GM12878 (cell line): ENCODE measurements around the gene RIT2. TPM values are rescaled to one million over a fixed set of nuclear protein-coding genes. Genes with fewer than 3 reads are reported as not detected.

Experiments
- ATAC-seq: fragments of 200-7000 bp; cut with Tn5 transposase; 3 replicates; pipeline ENCODE4 v1.9.1; 2020; ENCODE audit warnings: mild to moderate bottlenecking, moderate library complexity
- BruUV-seq: library from RNA; stranded (reverse); fragments of 400-500 nt; replicated peaks from 2 replicates; lab custom pipeline; 2021; lab: Mats Ljungman, UMichigan
- CTCF ChIA-PET: fragments of 300-600 bp; sonication (Branson Sonifier 250); formaldehyde crosslinking; extraction: SDS; loops from one replicate; lab custom pipeline; 2021; ENCODE audit warnings: inconsistent platforms; lab: Yijun Ruan, JAX
- POLR2A ChIA-PET: fragments of 350-600 bp; formaldehyde crosslinking; extraction: SDS; loops from one replicate; lab custom pipeline; 2021; ENCODE audit warnings: inconsistent platforms; lab: Charles Lee
- RAD21 ChIA-PET: fragments of 300-600 bp; sonication (Branson Sonifier 250); formaldehyde crosslinking; loops from one replicate; lab custom pipeline; 2023; ENCODE audit warnings: antibody characterized with exemption; ENCODE audit not compliant: unreplicated experiment; lab: Charles Lee
- SMC1A ChIA-PET: fragments of 300-600 bp; sonication (Branson Sonifier 250); formaldehyde crosslinking; loops from one replicate; lab custom pipeline; 2023; ENCODE audit not compliant: unreplicated experiment, uncharacterized antibody; lab: Charles Lee
- DNase-seq: peaks from one replicate; pipeline ENCODE4 v3.0.0-alpha.2; 2011; ENCODE audit warnings: low read depth, low spot score
- FAIRE-seq: peaks from 3 replicates; lab custom pipeline; 2011; peaks lifted over from hg19 to GRCh38; lab: Jason Lieb, UNC
- H2AFZ ChIP-seq: 2 replicates; pipeline ENCODE4 v1.6.0; 2011; ENCODE audit warnings: low read depth, low read length, control low read depth; ENCODE audit not compliant: control insufficient read depth
- H3K27ac ChIP-seq: 2 replicates; pipeline ENCODE4 v1.5.1; 2011; ENCODE audit warnings: control low read depth; ENCODE audit not compliant: control insufficient read depth, insufficient read depth
- H3K27me3 ChIP-seq, 2 experiments: replicated peaks in 1 of 2; 2 replicates each; pipeline versions ENCODE4 v1.6.0 to v1.6.1; 2011; ENCODE audit warnings: low read length in 1 of 2; ENCODE audit not compliant: control insufficient read depth in 2 of 2, insufficient read depth in 2 of 2
- H3K36me3 ChIP-seq, 2 experiments: 2 replicates each; pipeline ENCODE4 v1.5.1; 2011; ENCODE audit warnings: low read length in 1 of 2; ENCODE audit not compliant: control insufficient read depth in 2 of 2, insufficient read depth in 2 of 2
- H3K4me1 ChIP-seq: 2 replicates; pipeline ENCODE4 v1.6.1; 2011; ENCODE audit warnings: mild to moderate bottlenecking, low read length, moderate library complexity, mixed read lengths; ENCODE audit not compliant: control insufficient read depth, insufficient read depth
- H3K4me2 ChIP-seq: 2 replicates; pipeline ENCODE4 v1.6.0; 2011; ENCODE audit warnings: control low read depth; ENCODE audit not compliant: control insufficient read depth, insufficient read depth
- H3K4me3 ChIP-seq: fragments of 200-600 bp; sonication (generic); 2 replicates; pipeline ENCODE4 v1.5.1; 2016
- H3K79me2 ChIP-seq: 2 replicates; pipeline ENCODE4 v1.6.0; 2011; ENCODE audit warnings: low read length; ENCODE audit not compliant: control insufficient read depth, insufficient read depth
- H3K9ac ChIP-seq: 2 replicates; pipeline ENCODE4 v1.8.0; 2011; ENCODE audit warnings: low read length, control low read depth, mixed read lengths; ENCODE audit not compliant: control insufficient read depth, insufficient read depth
- H3K9me3 ChIP-seq: replicated peaks from 3 replicates; pipeline ENCODE4 v1.5.1; 2011; ENCODE audit warnings: mild to moderate bottlenecking, low read length; ENCODE audit not compliant: control insufficient read depth, insufficient read depth
- H4K20me1 ChIP-seq: 2 replicates; pipeline ENCODE4 v1.6.0; 2011; ENCODE audit not compliant: control insufficient read depth, insufficient read depth
- ATF7 ChIP-seq: fragments of 450-650 bp; IDR thresholded peaks from 2 replicates; pipeline ENCODE4 v1.6.1; 2016; ENCODE audit warnings: low read depth, mild to moderate bottlenecking
- CBFB ChIP-seq: IDR thresholded peaks from 2 replicates; pipeline ENCODE4 v1.6.1; 2016; ENCODE audit warnings: antibody characterized with exemption, low read depth
- CHD2 ChIP-seq: IDR thresholded peaks from 2 replicates; pipeline ENCODE4 v1.6.1; 2011; ENCODE audit warnings: low read depth, low read length, improper control_type of control experiment, borderline replicate concordance
- EED ChIP-seq: sonication (generic); IDR thresholded peaks from 2 replicates; pipeline ENCODE4 v1.6.1; 2016; ENCODE audit warnings: antibody characterized with exemption, low read depth
- FOXM1 ChIP-seq: IDR thresholded peaks from 2 replicates; pipeline ENCODE4 v1.6.1; 2012; ENCODE audit warnings: low read depth, mild to moderate bottlenecking, inconsistent platforms, low read length, moderate library complexity
- IKZF1 ChIP-seq: fragments of 450-650 bp; conservative IDR thresholded peaks from 2 replicates; pipeline ENCODE4 v1.6.1; 2017; ENCODE audit warnings: antibody characterized with exemption, mild to moderate bottlenecking
- LARP7 ChIP-seq: fragments of 450-650 bp; IDR thresholded peaks from 2 replicates; pipeline ENCODE4 v1.6.1; 2017; ENCODE audit warnings: mild to moderate bottlenecking
- MTA3 ChIP-seq: IDR thresholded peaks from 2 replicates; pipeline ENCODE4 v1.6.1; 2012; ENCODE audit warnings: low read length, inconsistent platforms, borderline replicate concordance
- POU2F2 ChIP-seq: IDR thresholded peaks from 3 replicates; pipeline ENCODE4 v1.6.1; 2011; ENCODE audit warnings: low read depth, mild to moderate bottlenecking, low read length, borderline replicate concordance
- RBBP5 ChIP-seq: fragments of 200-600 bp; sonication (generic); conservative IDR thresholded peaks from 2 replicates; pipeline ENCODE4 v1.6.1; 2016
- SMARCA5 ChIP-seq: fragments of 450-650 bp; IDR thresholded peaks from 2 replicates; pipeline ENCODE4 v1.6.1; 2017; ENCODE audit warnings: mild to moderate bottlenecking
- SREBF2 ChIP-seq: IDR thresholded peaks from 2 replicates; pipeline ENCODE4 v1.6.1; 2012; ENCODE audit warnings: mild to moderate bottlenecking, low read length
- ZNF207 ChIP-seq: fragments of 450-650 bp; IDR thresholded peaks from 2 replicates; pipeline ENCODE4 v1.6.1; 2014; ENCODE audit warnings: antibody characterized with exemption, mild to moderate bottlenecking, borderline replicate concordance
- WGBS: methylation state at CpG from one replicate; pipeline ENCODE4 v1.1.6; 2016; ENCODE audit warnings: low lambda C conversion rate; ENCODE audit not compliant: insufficient replicate concordance, insufficient coverage; ENCODE audit errors: missing lambda C conversion rate; 5-methylcytosine and 5-hydroxymethylcytosine counted together
- in situ Hi-C: fragments of 300-500 bp; cut with MboI; formaldehyde crosslinking; loops from 9 replicates; pipeline ENCODE4 v1.14.3; 2018; ENCODE audit warnings: mixed read lengths
- intact Hi-C: fragments of 100-400 bp; cut with micrococcal nuclease; formaldehyde crosslinking; loops from one replicate; pipeline ENCODE4 v1.14.2; 2022; ENCODE audit not compliant: unreplicated experiment
- polyA plus RNA-seq, 11 experiments: library from polyadenylated mRNA; depleted of rRNA in 4 of 11; unstranded in 6 of 11; stranded (reverse) in 5 of 11; fragments of >200 nt; fragmentation: Nextera tagmentation in 4 of 11; fragmentation: Illumina TruSeq in 1 of 11; extraction: Ambion mirVana in 4 of 11; extraction: Trizol in 1 of 11; gene quantifications; 1 replicate in 1 of 11; 2 replicates in 10 of 11; pipeline versions ENCODE4 v1.2.1 to v1.2.3, GENCODE V29; 2011 to 2016; ENCODE audit warnings: inconsistent platforms in 2 of 11, missing spikeins in 2 of 11, low read depth in 1 of 11
- total RNA-seq, 4 experiments: library from RNA; depleted of rRNA in 3 of 4; stranded (reverse); fragments of >200 nt in 3 of 4; fragmentation: Illumina TruSeq in 1 of 4; extraction: Trizol in 1 of 4; gene quantifications; 2 replicates each; pipeline versions ENCODE4 v1.2.1 to v1.2.3, GENCODE V29; 2013 to 2021
- TF ChIP-seq, protein P1 (sequence below): fragments of 450-650 bp; IDR thresholded peaks from 2 replicates; pipeline ENCODE4 v1.6.1; 2017; ENCODE audit warnings: borderline replicate concordance
- TF ChIP-seq, protein P2 (sequence below): IDR thresholded peaks from 2 replicates; pipeline ENCODE4 v1.6.1; 2011; ENCODE audit warnings: borderline replicate concordance, low read depth, mild to moderate bottlenecking, moderate library complexity, mixed read lengths, low read length; ENCODE audit not compliant: insufficient read depth; ENCODE audit errors: extremely low read length

The RIT2 gene
- total and polyA plus RNA-seq, 10 of the 15 experiments (the other 5 are each of a cell fraction or from before 2014, with no cell fraction given): not detected

GRCh38 chr18:42980426-42980825 lies 135.1 kb downstream of the RIT2 start:
- H4K20me1 ChIP-seq: no peaks in the 10 kb centered on the region
- CTCF ChIA-PET: no interaction called here
- no peak overlapping the region for H3K4me2 ChIP-seq
- no peak overlapping the region for H2AFZ ChIP-seq
- H3K36me3 ChIP-seq: no peaks in the 10 kb centered on the region
- H3K79me2 ChIP-seq: no peaks in the 10 kb centered on the region
- intact Hi-C loops (no loop called here), in situ Hi-C loops (no loop called here)
- POLR2A ChIA-PET: no interaction called here
- H3K4me3 ChIP-seq: no peak overlapping the region
- RAD21 ChIA-PET: no interaction called here
- FAIRE-seq (no peak), DNase-seq (no peak), ATAC-seq (no peak)
- WGBS: 25% methylated on average over 1 of the region's 1 CpG
- no peaks in the 10 kb centered on the region for H3K9me3 ChIP-seq
- H3K4me1 ChIP-seq: no peaks in the 10 kb centered on the region
- no peak overlapping the region for H3K9ac ChIP-seq
- no TSS peak for BruUV-seq
- H3K27ac ChIP-seq: no peak overlapping the region
- SMC1A ChIA-PET: interaction anchor here (0.6 kb wide), 1 partner anchor 81 kb away, joined by 3 read pairs; no protein-coding TSS in a partner anchor
- no peaks in the 10 kb centered on the region for H3K27me3 ChIP-seq
- TF ChIP-seq ZNF207 (no peak), IKZF1 (no peak), EED (no peak), CBFB (no peak), SREBF2 (no peak), CHD2 (no peak), RBBP5 (no peak), MTA3 (no peak), SMARCA5 (no peak), FOXM1 (no peak), LARP7 (no peak), POU2F2 (no peak), ATF7 (no peak)
- TF ChIP-seq, protein P1, sequence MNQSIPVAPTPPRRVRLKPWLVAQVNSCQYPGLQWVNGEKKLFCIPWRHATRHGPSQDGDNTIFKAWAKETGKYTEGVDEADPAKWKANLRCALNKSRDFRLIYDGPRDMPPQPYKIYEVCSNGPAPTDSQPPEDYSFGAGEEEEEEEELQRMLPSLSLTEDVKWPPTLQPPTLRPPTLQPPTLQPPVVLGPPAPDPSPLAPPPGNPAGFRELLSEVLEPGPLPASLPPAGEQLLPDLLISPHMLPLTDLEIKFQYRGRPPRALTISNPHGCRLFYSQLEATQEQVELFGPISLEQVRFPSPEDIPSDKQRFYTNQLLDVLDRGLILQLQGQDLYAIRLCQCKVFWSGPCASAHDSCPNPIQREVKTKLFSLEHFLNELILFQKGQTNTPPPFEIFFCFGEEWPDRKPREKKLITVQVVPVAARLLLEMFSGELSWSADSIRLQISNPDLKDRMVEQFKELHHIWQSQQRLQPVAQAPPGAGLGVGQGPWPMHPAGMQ: no peak
- TF ChIP-seq, protein P2, sequence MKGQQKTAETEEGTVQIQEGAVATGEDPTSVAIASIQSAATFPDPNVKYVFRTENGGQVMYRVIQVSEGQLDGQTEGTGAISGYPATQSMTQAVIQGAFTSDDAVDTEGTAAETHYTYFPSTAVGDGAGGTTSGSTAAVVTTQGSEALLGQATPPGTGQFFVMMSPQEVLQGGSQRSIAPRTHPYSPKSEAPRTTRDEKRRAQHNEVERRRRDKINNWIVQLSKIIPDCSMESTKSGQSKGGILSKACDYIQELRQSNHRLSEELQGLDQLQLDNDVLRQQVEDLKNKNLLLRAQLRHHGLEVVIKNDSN: no peak
